ENCODE measurements around the gene RDH12.

Gene RDH12

GRCh38 chr14:67757175-67757574 is 55.5 kb downstream of the RDH12 start:
- no peak for DNase-seq

- no peak for DNase-seq
These were observed 58.2 kb downstream of the RDH12 start for GRCh38 chr14:67759916-67760315.

- no peak for DNase-seq
These were observed 60.4 kb downstream of the RDH12 start for GRCh38 chr14:67762051-67762450.

- DNase-seq, result no peak
These were observed 61.6 kb downstream of the RDH12 start for GRCh38 chr14:67763158-67763822.

- DNase-seq, result no peak
These were observed 62.8 kb downstream of the RDH12 start for GRCh38 chr14:67764496-67764895.

- no peak for DNase-seq
These were observed 63.6 kb downstream of the RDH12 start for GRCh38 chr14:67765192-67765834.

GRCh38 chr14:67766035-67766680 is 64.5 kb downstream of the RDH12 start:
- no peak for DNase-seq

GRCh38 chr14:67768219-67768618 is 66.5 kb downstream of the RDH12 start:
- DNase-seq, result no peak

GRCh38 chr14:67773844-67774377 is 72.2 kb downstream of the RDH12 start:
- DNase-seq, result no peak

- no peak for DNase-seq
These were observed 75.1 kb downstream of the RDH12 start for GRCh38 chr14:67776653-67777322.

GRCh38 chr14:67778792-67779191 is 77.1 kb downstream of the RDH12 start:
- DNase-seq, result no peak

GRCh38 chr14:67782090-67782489 is 80.4 kb downstream of the RDH12 start:
- no peak for DNase-seq

Data from DMS 273 treated with DMSO at 0.1 percent for 48 hours (cell line).